B cell (primary cell): Measurements from ENCODE around the gene GDF2. TPM values are rescaled to one million over a fixed set of nuclear protein-coding genes. Genes with fewer than 3 reads are reported as not detected.

ENCODE experiments used
- ATAC-seq: fragments of 200-7000 bp; cut with Tn5 transposase; one replicate; pipeline ENCODE4 v1.10.0; 2021; ENCODE audit warnings: low read depth, mild to moderate bottlenecking, moderate number of reproducible peaks, moderate library complexity
- CTCF ChIA-PET: fragments of 350-600 bp; sonication (Branson Sonifier 250); formaldehyde crosslinking; loops from one replicate; lab custom pipeline; 2021; ENCODE audit warnings: antibody characterized with exemption, inconsistent platforms; lab: Charles Lee
- POLR2A ChIA-PET: fragments of 350-600 bp; sonication (Branson Sonifier 250); formaldehyde crosslinking; loops from one replicate; lab custom pipeline; 2021; ENCODE audit warnings: antibody characterized with exemption; lab: Charles Lee
- DNase-seq: peaks from one replicate; pipeline ENCODE4 v3.0.0; 2013
- H2AFZ ChIP-seq: 2 replicates; pipeline ENCODE4 v1.6.1; 2012; ENCODE audit warnings: mild to moderate bottlenecking, low read depth, low read length; ENCODE audit not compliant: insufficient read depth, poor library complexity, severe bottlenecking
- H3K27ac ChIP-seq, 2 donors: 1 replicate in 1 of 2; 2 replicates in 1 of 2; pipeline ENCODE4 v1.5.1; 2012 to 2013; ENCODE audit warnings: low read length in 2 of 2, mild to moderate bottlenecking in 2 of 2, moderate library complexity in 1 of 2
- H3K27me3 ChIP-seq, 4 experiments: fragments of 200-600 bp in 1 of 4; sonication (generic) in 1 of 4; replicated peaks in 1 of 4; 1 replicate in 2 of 4; 2 replicates in 2 of 4; pipeline versions ENCODE4 v1.6.1 to v1.7.0; 2013 to 2016; ENCODE audit warnings: low read length in 3 of 4, mild to moderate bottlenecking in 2 of 4, mixed read lengths in 1 of 4, moderate library complexity in 1 of 4; ENCODE audit not compliant: insufficient read depth in 4 of 4, control insufficient read depth in 3 of 4; ENCODE audit errors: control extremely low read depth in 1 of 4
- H3K36me3 ChIP-seq, 2 experiments: replicated peaks in 1 of 2; 1 replicate in 1 of 2; 2 replicates in 1 of 2; pipeline versions ENCODE4 v1.6.1 to v1.7.1; 2013; ENCODE audit warnings: low read length in 1 of 2; ENCODE audit not compliant: insufficient read depth in 2 of 2, control insufficient read depth in 1 of 2; ENCODE audit errors: control extremely low read depth in 1 of 2, extremely low read depth in 1 of 2
- H3K4me1 ChIP-seq, 2 donors: fragments of 200-600 bp in 1 of 2; sonication (generic) in 1 of 2; 1 replicate in 1 of 2; 2 replicates in 1 of 2; pipeline versions ENCODE4 v1.5.1 to v1.6.1; 2013 to 2017; ENCODE audit warnings: low read length in 2 of 2; ENCODE audit not compliant: control insufficient read depth in 2 of 2, insufficient read depth in 2 of 2
- H3K4me2 ChIP-seq: replicated peaks from 2 replicates; pipeline ENCODE3; 2012; ENCODE audit warnings: mild to moderate bottlenecking, low read depth, low read length; ENCODE audit not compliant: poor library complexity, severe bottlenecking
- H3K4me3 ChIP-seq, 5 experiments: fragments of 200-600 bp in 1 of 5; sonication (generic) in 1 of 5; 1 replicate in 3 of 5; 2 replicates in 2 of 5; pipeline versions ENCODE4 v1.5.1 to v1.7.0; 2011 to 2016; ENCODE audit warnings: low read length in 4 of 5, mild to moderate bottlenecking in 4 of 5, low read depth in 2 of 5, control low read depth in 1 of 5, moderate library complexity in 1 of 5; ENCODE audit not compliant: insufficient read depth in 1 of 5; ENCODE audit errors: control extremely low read depth in 1 of 5, extremely low read depth in 1 of 5
- H3K79me2 ChIP-seq: fragments of 200-600 bp; sonication (generic); one replicate; pipeline ENCODE4 v1.6.0; 2016; ENCODE audit warnings: low read length; ENCODE audit not compliant: control insufficient read depth, insufficient read depth
- H3K9ac ChIP-seq: fragments of 200-600 bp; sonication (generic); 2 replicates; pipeline ENCODE4 v1.6.1; 2017; ENCODE audit warnings: mild to moderate bottlenecking, low read length, moderate library complexity
- H3K9me3 ChIP-seq, 3 donors: one replicate each; pipeline versions ENCODE4 v1.6.1 to v1.7.1; 2013; ENCODE audit warnings: low read length in 2 of 3; ENCODE audit not compliant: control insufficient read depth in 2 of 3, insufficient read depth in 1 of 3; ENCODE audit errors: control extremely low read depth in 1 of 3
- H4K20me1 ChIP-seq: 2 replicates; pipeline ENCODE4 v1.6.0; 2012; ENCODE audit warnings: mild to moderate bottlenecking, low read length; ENCODE audit not compliant: insufficient read depth, control insufficient read depth, poor library complexity, severe bottlenecking
- H3K27ac Mint-ChIP-seq: one replicate; pipeline ENCODE4 v1.8.0; 2021; ENCODE audit warnings: mixed read lengths
- H3K27me3 Mint-ChIP-seq: one replicate; pipeline ENCODE4 v1.8.0; 2021; ENCODE audit warnings: mixed read lengths
- H3K4me1 Mint-ChIP-seq: one replicate; pipeline ENCODE4 v1.8.0; 2021; ENCODE audit warnings: mixed read lengths
- H3K4me3 Mint-ChIP-seq: one replicate; pipeline ENCODE4 v1.8.0; 2021; ENCODE audit warnings: mixed read lengths
- H3K9me3 Mint-ChIP-seq: one replicate; pipeline ENCODE4 v1.8.0; 2022; ENCODE audit warnings: mixed read lengths; ENCODE audit not compliant: insufficient read depth
- CTCF ChIP-seq: fragments of 200-600 bp; IDR thresholded peaks from one replicate; pipeline ENCODE4 v1.8.0; 2022; ENCODE audit warnings: antibody characterized with exemption, mild to moderate bottlenecking
- EZH2 ChIP-seq: IDR thresholded peaks from 2 replicates; pipeline ENCODE4 v1.6.1; 2012; ENCODE audit warnings: borderline replicate concordance, low read depth, mild to moderate bottlenecking, moderate library complexity, low read length; ENCODE audit not compliant: insufficient read depth, poor library complexity, severe bottlenecking
- WGBS: methylation state at CpG from one replicate; pipeline ENCODE4 v1.1.5; 2013; ENCODE audit warnings: missing lambda C conversion rate; ENCODE audit not compliant: insufficient coverage; 5-methylcytosine and 5-hydroxymethylcytosine counted together
- intact Hi-C: fragments of 100-400 bp; cut with micrococcal nuclease; formaldehyde crosslinking; loops from one replicate; pipeline ENCODE4 v1.10.0; 2022
- polyA plus RNA-seq: library from polyadenylated mRNA; depleted of rRNA; stranded (reverse); fragments of >200 nt; gene quantifications from 2 replicates; pipeline ENCODE4 v1.2.3, GENCODE V29; 2012
- total RNA-seq, 2 donors: library from RNA; stranded (reverse); fragments of 120-200 nt in 1 of 2; gene quantifications; 1 replicate in 1 of 2; 2 replicates in 1 of 2; pipeline versions ENCODE4 v1.2.3 to v1.2.4, GENCODE V29; 2013 to 2022

GDF2 gene
- total and polyA plus RNA-seq, 2 donors (not counting 1 experiment from before 2014, with no cell fraction given), result not detected

- ATAC-seq, result no peak
- no peak overlapping the region for H2AFZ ChIP-seq
Observed at GRCh38 chr10:47331954-47332353, 9.7 kb downstream of the GDF2 start.

GRCh38 chr10:47332371-47332770 is 10.1 kb downstream of the GDF2 start:
- ATAC-seq, result no peak
- Mint-ChIP-seq H3K9me3 (no peaks in the 10 kb centered on the region), H3K4me3 (no peak overlapping the region), H3K27me3 (peaks cover 13% of the 10 kb centered on the region), H3K27ac (no peak overlapping the region), H3K4me1 (no peaks in the 10 kb centered on the region)
- no peak overlapping the region for H3K4me2 ChIP-seq
- H3K36me3 ChIP-seq, result no peaks in the 10 kb centered on the region
- WGBS, result 100% methylated on average over 1 of the region's 3 CpGs
- peaks cover 0 to 15% (median 0%) of the 10 kb centered on the region in 3 donors for H3K9me3 ChIP-seq
- TF ChIP-seq EZH2 (no peak), CTCF (no peak)
- no peak overlapping the region for H3K27ac ChIP-seq
- ChIA-PET POLR2A (no interaction called here), CTCF (interaction anchor here (0.6 kb wide), 1 partner anchor 108 kb away, joined by 4 read pairs; no protein-coding TSS in a partner anchor)
- intact Hi-C loops, result no loop called here
- no peaks in the 10 kb centered on the region for H3K27me3 ChIP-seq
- no peak overlapping the region for H3K9ac ChIP-seq
- no peak overlapping the region for H3K4me3 ChIP-seq
- H2AFZ ChIP-seq, result no peak overlapping the region
- no peaks in the 10 kb centered on the region for H3K4me1 ChIP-seq
- no peaks in the 10 kb centered on the region for H4K20me1 ChIP-seq
- H3K79me2 ChIP-seq, result no peaks in the 10 kb centered on the region
- no peak for DNase-seq

More at GRCh38 chr10:47331954-47332353, 9.7 kb downstream of the GDF2 start:
- H3K36me3 ChIP-seq, result no peaks in the 10 kb centered on the region
- no peaks in the 10 kb centered on the region for H3K9me3 Mint-ChIP-seq
- H3K9me3 ChIP-seq, result peaks cover 0 to 15% (median 0%) of the 10 kb centered on the region in 3 donors
- no peak for TF ChIP-seq CTCF
- H3K4me1 ChIP-seq, result no peaks in the 10 kb centered on the region
- H3K4me2 ChIP-seq, result no peak overlapping the region
- H3K27ac Mint-ChIP-seq, result no peak overlapping the region
- H3K4me3 Mint-ChIP-seq, result no peak overlapping the region
- no peaks in the 10 kb centered on the region for H3K79me2 ChIP-seq
- no peak for DNase-seq
- 78% methylated on average over 5 of the region's 7 CpGs for WGBS
- H3K27ac ChIP-seq, result no peak overlapping the region
- H3K27me3 Mint-ChIP-seq, result peaks cover 11% of the 10 kb centered on the region
- ChIA-PET CTCF (interaction anchor here (0.6 kb wide), 1 partner anchor 107 kb away, joined by 4 read pairs; no protein-coding TSS in a partner anchor), POLR2A (no interaction called here)
- H3K27me3 ChIP-seq, result no peaks in the 10 kb centered on the region
- H4K20me1 ChIP-seq, result no peaks in the 10 kb centered on the region
- no peaks in the 10 kb centered on the region for H3K4me1 Mint-ChIP-seq
- no peak overlapping the region for H3K9ac ChIP-seq
- H3K4me3 ChIP-seq, result no peak overlapping the region
- intact Hi-C loops, result no loop called here
